ENCODE results near the gene NUB1.
A peak's percentile ranks its signal among the peaks of the same experiment; 100 is the strongest.

Gene NUB1

GRCh38 chr7:151315038-151315655, 26.5 kb upstream of the NUB1 start:
- H3K27ac ChIP-seq: no peak overlapping the region
- TF ChIP-seq CTCF (conservative IDR thresholded peaks at IDR 0.05): peak; percentile 94

- H3K27ac ChIP-seq: no peak overlapping the region
- TF ChIP-seq CTCF (conservative IDR thresholded peaks at IDR 0.05): no peak
Observed at GRCh38 chr7:151316896-151317295, 24.7 kb upstream of the NUB1 start.

- no peak overlapping the region for H3K27ac ChIP-seq
- no peak for TF ChIP-seq CTCF (conservative IDR thresholded peaks at IDR 0.05)
Observed at GRCh38 chr7:151317936-151318335, 23.7 kb upstream of the NUB1 start.

GRCh38 chr7:151319189-151319588, 22.4 kb upstream of the NUB1 start:
- no peak for TF ChIP-seq CTCF (conservative IDR thresholded peaks at IDR 0.05)
- no peak overlapping the region for H3K27ac ChIP-seq

- no peak overlapping the region for H3K27ac ChIP-seq
- TF ChIP-seq CTCF (conservative IDR thresholded peaks at IDR 0.05): no peak
Observed at GRCh38 chr7:151320263-151320845, 21.3 kb upstream of the NUB1 start.

- H3K27ac ChIP-seq: no peak overlapping the region
- TF ChIP-seq CTCF (conservative IDR thresholded peaks at IDR 0.05): no peak
Observed at GRCh38 chr7:151321341-151321740, 20.3 kb upstream of the NUB1 start.

GRCh38 chr7:151322906-151323305, 18.7 kb upstream of the NUB1 start:
- no peak overlapping the region for H3K27ac ChIP-seq
- no peak for TF ChIP-seq CTCF (conservative IDR thresholded peaks at IDR 0.05)

Measured in VCaP (cell line).